HEK293 (cell line): ENCODE measurements around the gene MAGI1.
A peak's percentile ranks its signal among the peaks of the same experiment; 100 is the strongest.

ENCODE experiments used
- CTCF ChIA-PET: fragments of 350-600 bp; formaldehyde crosslinking; extraction: SDS; loops from one replicate; lab custom pipeline; 2021; ENCODE audit warnings: antibody characterized with exemption; lab: Yijun Ruan, JAX
- POLR2A ChIA-PET: fragments of 300-600 bp; formaldehyde crosslinking; extraction: SDS; loops from one replicate; lab custom pipeline; 2020; ENCODE audit warnings: antibody characterized with exemption, inconsistent platforms; lab: Yijun Ruan, JAX
- H3K27ac ChIP-seq: fragments of 200-500 bp; sonication (Bioruptor generic); 2 replicates; pipeline ENCODE4 v1.5.1; 2014; ENCODE audit warnings: low read depth, low read length, control low read depth, inconsistent platforms; ENCODE audit errors: extremely low read depth
- H3K36me3 ChIP-seq, 2 experiments: fragments of 200-500 bp in 1 of 2; sonication (Bioruptor generic) in 1 of 2; 1 replicate in 1 of 2; 2 replicates in 1 of 2; pipeline ENCODE4 v1.5.1; 2014 to 2017; ENCODE audit warnings: inconsistent platforms in 2 of 2, low read length in 2 of 2; ENCODE audit not compliant: control insufficient read depth in 2 of 2, insufficient read depth in 1 of 2
- H3K4me1 ChIP-seq: fragments of 200-500 bp; sonication (Bioruptor generic); 2 replicates; pipeline ENCODE4 v1.5.1; 2014; ENCODE audit warnings: mild to moderate bottlenecking, low read length, inconsistent platforms; ENCODE audit not compliant: control insufficient read depth, insufficient read depth
- H3K4me3 ChIP-seq: 2 replicates; pipeline ENCODE4 v1.5.1; 2011; ENCODE audit warnings: low read depth, mild to moderate bottlenecking, control low read depth, low read length, moderate library complexity
- H3K9me3 ChIP-seq: fragments of 200-500 bp; sonication (Bioruptor generic); 2 replicates; pipeline ENCODE4 v1.5.1; 2014; ENCODE audit warnings: low read depth, low read length, inconsistent platforms; ENCODE audit not compliant: control insufficient read depth, insufficient read depth
- BCL11B ChIP-seq: fragments of 450-650 bp; formaldehyde crosslinking; IDR thresholded peaks from 2 replicates; pipeline ENCODE4 v1.5.1; 2016; ENCODE audit warnings: low read depth, missing biosample characterization, missing genetic modification characterization
- GFI1B ChIP-seq: fragments of 450-650 bp; formaldehyde crosslinking; IDR thresholded peaks from 2 replicates; pipeline ENCODE4 v1.5.1; 2016; ENCODE audit warnings: missing biosample characterization, missing genetic modification characterization
- HIC1 ChIP-seq: fragments of 450-650 bp; formaldehyde crosslinking; IDR thresholded peaks from 2 replicates; pipeline ENCODE4 v1.5.1; 2016; ENCODE audit warnings: missing biosample characterization, missing genetic modification characterization
- PRDM10 ChIP-seq: fragments of 450-650 bp; formaldehyde crosslinking; IDR thresholded peaks from 2 replicates; pipeline ENCODE4 v1.5.1; 2016; ENCODE audit warnings: missing biosample characterization, missing genetic modification characterization
- ZBTB20 ChIP-seq: fragments of 450-650 bp; formaldehyde crosslinking; IDR thresholded peaks from 2 replicates; pipeline ENCODE4 v1.5.1; 2016; ENCODE audit warnings: missing biosample characterization, missing genetic modification characterization
- ZBTB8A ChIP-seq: fragments of 450-650 bp; formaldehyde crosslinking; IDR thresholded peaks from 2 replicates; pipeline ENCODE4 v1.5.1; 2016; ENCODE audit warnings: missing biosample characterization, missing genetic modification characterization
- ZEB2 ChIP-seq: fragments of 450-650 bp; formaldehyde crosslinking; IDR thresholded peaks from 2 replicates; pipeline ENCODE4 v1.5.1; 2016; ENCODE audit warnings: missing biosample characterization, missing genetic modification characterization
- ZNF132 ChIP-seq: fragments of 450-650 bp; formaldehyde crosslinking; IDR thresholded peaks from 2 replicates; pipeline ENCODE4 v1.5.1; 2017; ENCODE audit warnings: missing biosample characterization, missing genetic modification characterization, borderline replicate concordance
- ZNF19 ChIP-seq: fragments of 450-650 bp; formaldehyde crosslinking; IDR thresholded peaks from 2 replicates; pipeline ENCODE4; 2016; ENCODE audit warnings: missing biosample characterization, missing genetic modification characterization, low read depth
- ZNF354C ChIP-seq: fragments of 450-650 bp; formaldehyde crosslinking; IDR thresholded peaks from 2 replicates; pipeline ENCODE4 v1.5.1; 2016; ENCODE audit warnings: missing biosample characterization, missing genetic modification characterization, low read depth, borderline replicate concordance
- ZNF521 ChIP-seq: fragments of 450-650 bp; formaldehyde crosslinking; IDR thresholded peaks from 2 replicates; pipeline ENCODE4 v1.5.1; 2017; ENCODE audit warnings: missing biosample characterization, mild to moderate bottlenecking, missing genetic modification characterization
- ZNF660 ChIP-seq: fragments of 450-650 bp; IDR thresholded peaks from 2 replicates; pipeline ENCODE4 v1.5.1; 2018; ENCODE audit warnings: missing biosample characterization, mild to moderate bottlenecking, missing genetic modification characterization
- ZNF664 ChIP-seq: fragments of 450-650 bp; formaldehyde crosslinking; IDR thresholded peaks from 2 replicates; pipeline ENCODE4 v1.5.1; 2016; ENCODE audit warnings: missing biosample characterization, missing genetic modification characterization
- ZNF677 ChIP-seq: fragments of 450-650 bp; IDR thresholded peaks from 2 replicates; pipeline ENCODE4 v1.5.0; 2018; ENCODE audit warnings: missing biosample characterization, mild to moderate bottlenecking, missing genetic modification characterization, moderate library complexity

The MAGI1 gene

DNA sequence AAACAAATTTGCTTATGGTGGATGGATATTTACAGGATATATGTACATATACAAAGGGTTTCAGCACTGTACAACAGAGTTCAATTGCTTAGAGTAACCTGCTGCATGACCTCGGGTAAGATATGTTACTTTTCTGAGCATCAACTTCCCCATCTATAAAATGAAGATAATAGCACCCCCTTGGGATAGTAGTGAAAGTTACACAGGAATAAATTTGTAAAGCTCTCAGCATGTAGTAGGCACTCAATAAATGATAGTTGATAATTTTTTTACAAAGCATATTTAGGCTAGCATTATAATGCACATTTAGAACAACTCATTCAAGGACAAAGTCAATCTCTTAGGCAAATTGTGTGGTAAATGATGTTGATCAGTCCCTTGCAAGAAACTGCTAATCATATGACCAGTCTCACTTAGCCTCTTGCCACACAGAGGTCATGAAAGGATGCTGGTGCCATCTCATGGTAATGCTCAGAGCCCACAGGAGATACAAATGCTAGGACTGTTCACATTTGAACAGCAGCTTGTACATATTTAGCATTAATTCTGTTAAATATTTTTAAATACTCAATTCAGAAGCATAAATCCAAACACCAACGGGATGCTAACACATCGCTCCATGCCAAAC is 123.9 kb downstream of the MAGI1 start:
- H3K4me1 ChIP-seq = no peaks in the 10 kb centered on the region
- no peak overlapping the region for H3K4me3 ChIP-seq
- H3K9me3 ChIP-seq = no peaks in the 10 kb centered on the region
- H3K36me3 ChIP-seq = no peaks in the 10 kb centered on the region
- H3K27ac ChIP-seq = no peak overlapping the region
- peak; percentile 43; the same call in 1 of the 2 replicates for TF ChIP-seq ZNF664
- TF ChIP-seq ZNF677 (tag by site-specific recombination) = no peak
- CTCF ChIA-PET = interaction anchor here (0.7 to 1.2 kb wide), 2 partner anchors 67 to 121 kb away, joined by 4 read pairs; no protein-coding TSS in a partner anchor
- POLR2A ChIA-PET = no interaction called here

GRCh38 chr3:65914032-65914739 is 124.5 kb downstream of the MAGI1 start:
- Histone ChIP-seq H3K9me3 (no peaks in the 10 kb centered on the region), H3K4me3 (no peak overlapping the region), H3K27ac (no peak overlapping the region), H3K36me3 (no peaks in the 10 kb centered on the region), H3K4me1 (no peaks in the 10 kb centered on the region)
- TF ChIP-seq ZNF19 (tag by site-specific recombination) (no peak), PRDM10 (tag by site-specific recombination) (peak; percentile 29; the same call in 1 of the 2 replicates)
- POLR2A ChIA-PET = no interaction called here
- CTCF ChIA-PET = interaction anchor here (1.1 to 1.2 kb wide), 2 partner anchors 28 to 121 kb away, joined by 3 to 4 read pairs; no protein-coding TSS in a partner anchor

- POLR2A ChIA-PET = no interaction called here
- no peaks in the 10 kb centered on the region for H3K36me3 ChIP-seq
- H3K27ac ChIP-seq = no peak overlapping the region
- CTCF ChIA-PET = interaction anchor here (0.8 kb wide), 2 partner anchors 173 to 323 kb away, joined by 3 read pairs; no protein-coding TSS in a partner anchor
- TF ChIP-seq BCL11B (tag by site-specific recombination) = no peak
- TF ChIP-seq ZNF354C (tag by site-specific recombination) = no peak
- no peak for TF ChIP-seq ZEB2 (tag by site-specific recombination)
- TF ChIP-seq HIC1 (tag by site-specific recombination) = no peak
- TF ChIP-seq, all 188 proteins: peak for 0
- no peak overlapping the region for H3K4me3 ChIP-seq
- H3K4me1 ChIP-seq = no peaks in the 10 kb centered on the region
- no peaks in the 10 kb centered on the region for H3K9me3 ChIP-seq
These were observed 126.1 kb downstream of the MAGI1 start for GRCh38 chr3:65912647-65913046.

- CTCF ChIA-PET = interaction anchor here (1.2 to 1.4 kb wide), 2 partner anchors 10 to 87 kb away, joined by 3 read pairs; no protein-coding TSS in a partner anchor
- H3K36me3 ChIP-seq = no peaks in the 10 kb centered on the region
- no peaks in the 10 kb centered on the region for H3K4me1 ChIP-seq
- H3K9me3 ChIP-seq = no peaks in the 10 kb centered on the region
- TF ChIP-seq ZBTB8A (tag by site-specific recombination) (no peak), ZBTB20 (tag by site-specific recombination) (no peak), ZNF660 (no peak), ZNF521 (tag by site-specific recombination) (no peak), ZNF132 (no peak), ZNF677 (tag by site-specific recombination) (no peak), GFI1B (tag by site-specific recombination) (no peak)
- TF ChIP-seq, all 188 proteins: peak for 0
- Histone ChIP-seq H3K27ac (no peak overlapping the region), H3K4me3 (no peak overlapping the region)
- POLR2A ChIA-PET = no interaction called here
These were observed 130.1 kb downstream of the MAGI1 start for GRCh38 chr3:65908588-65908987.
